K562 (cell line): ENCODE results near the gene PCNX4. TPM values are rescaled to one million over a fixed set of nuclear protein-coding genes. Genes with fewer than 3 reads are reported as not detected.

Experiments used
- ATF7 ChIP-seq: fragments of 450-650 bp; IDR thresholded peaks from 2 replicates; pipeline ENCODE4 v1.7.1; 2014; ENCODE audit warnings: mild to moderate bottlenecking, moderate library complexity
- CBFA2T2 ChIP-seq: fragments of 450-650 bp; conservative IDR thresholded peaks from 2 replicates; pipeline ENCODE4 v1.6.1; 2017; ENCODE audit warnings: mild to moderate bottlenecking
- CBX1 ChIP-seq: sonication (generic); IDR thresholded peaks from 2 replicates; pipeline ENCODE4 v1.6.1; 2016; ENCODE audit warnings: antibody characterized with exemption, low read depth, mild to moderate bottlenecking
- CBX2 ChIP-seq: fragments of 200-600 bp; sonication (generic); IDR thresholded peaks from one replicate; pipeline ENCODE4 v1.6.1; 2012; ENCODE audit warnings: mild to moderate bottlenecking, low read length, inconsistent platforms; ENCODE audit not compliant: insufficient read depth, poor library complexity, severe bottlenecking
- CEBPB ChIP-seq: fragments of 450-650 bp; IDR thresholded peaks from 2 replicates; pipeline ENCODE4 v1.6.1; 2016; ENCODE audit warnings: missing genetic modification characterization, missing compliant biosample characterization
- CHD2 ChIP-seq: IDR thresholded peaks from 2 replicates; pipeline ENCODE4 v1.6.1; 2011; ENCODE audit warnings: low read depth, low read length
- CREM ChIP-seq: IDR thresholded peaks from 2 replicates; pipeline ENCODE4 v1.6.1; 2014; ENCODE audit warnings: antibody characterized with exemption, low read depth
- ETV1 ChIP-seq: fragments of 450-650 bp; conservative IDR thresholded peaks from 2 replicates; pipeline ENCODE4 v1.6.1; 2016; ENCODE audit warnings: missing genetic modification characterization, control low read depth, low read depth, missing compliant biosample characterization
- KDM5B ChIP-seq: fragments of 200-600 bp; sonication (generic); IDR thresholded peaks from 2 replicates; pipeline ENCODE4 v1.6.1; 2012; ENCODE audit warnings: low read depth, mild to moderate bottlenecking, moderate library complexity, low read length, control low read depth, inconsistent platforms; ENCODE audit not compliant: insufficient replicate concordance
- RBFOX2 ChIP-seq: fragments of 200-400 bp; formaldehyde crosslinking; IDR thresholded peaks from 2 replicates; pipeline ENCODE4 v1.6.1; 2017; ENCODE audit warnings: low read depth, mild to moderate bottlenecking, low read length, moderate library complexity
- ZNF165 ChIP-seq: fragments of 250-450 bp; sonication (Bioruptor Pico); IDR thresholded peaks from 2 replicates; pipeline ENCODE4 v1.4.0; 2020; ENCODE audit warnings: borderline replicate concordance
- ZNF76 ChIP-seq: fragments of 250-450 bp; sonication (Bioruptor Pico); IDR thresholded peaks from 2 replicates; pipeline ENCODE4 v1.4.0; 2020; ENCODE audit warnings: mild to moderate bottlenecking, moderate library complexity, borderline replicate concordance
- polyA plus RNA-seq, 8 experiments: library from polyadenylated mRNA; depleted of rRNA in 4 of 8; stranded (reverse) in 5 of 8; unstranded in 3 of 8; fragments of >200 nt; fragmentation: Nextera tagmentation in 2 of 8; fragmentation: Illumina TruSeq in 1 of 8; extraction: Ambion mirVana in 2 of 8; extraction: Trizol in 1 of 8; gene quantifications; 2 replicates each; pipeline versions ENCODE4 v1.2.1 to v1.2.3, GENCODE V29; 2011 to 2014; ENCODE audit warnings: inconsistent platforms in 1 of 8, missing spikeins in 1 of 8
- total RNA-seq, 7 experiments: library from RNA; depleted of rRNA in 6 of 7; stranded (reverse); fragments of >200 nt in 6 of 7; fragmentation: Illumina TruSeq in 2 of 7; extraction: Trizol in 2 of 7; gene quantifications; 2 replicates each; pipeline versions ENCODE4 v1.2.1 to v1.2.3, GENCODE V29; 2011 to 2021; ENCODE audit warnings: low replicate concordance in 1 of 7
- TF ChIP-seq, protein P1 (sequence below), 2 experiments: fragments of 450-650 bp; formaldehyde crosslinking in 1 of 2; IDR thresholded peaks; 2 replicates each; pipeline versions ENCODE4 v1.4.0 to v1.6.1; 2014 to 2020; ENCODE audit warnings: mild to moderate bottlenecking in 2 of 2, borderline replicate concordance in 1 of 2, low read depth in 1 of 2
- TF ChIP-seq, protein P2 (sequence below): sonication (generic); formaldehyde crosslinking; IDR thresholded peaks from 2 replicates; pipeline ENCODE4 v1.9.0; 2022; ENCODE audit warnings: mild to moderate bottlenecking, missing genetic modification reagents
- TF ChIP-seq, protein P3 (sequence below), 2 experiments: fragments of 450-650 bp in 1 of 2; sonication (generic) in 1 of 2; formaldehyde crosslinking; conservative IDR thresholded peaks; 2 replicates each; pipeline versions ENCODE4 v1.4.0 to v1.8.1; 2020 to 2022; ENCODE audit warnings: mild to moderate bottlenecking in 1 of 2, missing genetic modification reagents in 1 of 2
- TF ChIP-seq, protein P4 (sequence below): fragments of 450-650 bp; formaldehyde crosslinking; IDR thresholded peaks from 2 replicates; pipeline ENCODE4 v1.4.0; 2020; ENCODE audit warnings: mild to moderate bottlenecking

Gene PCNX4
- total and polyA plus RNA-seq, 9 of the 15 experiments (the other 6 are each of a cell fraction or from before 2014, with no cell fraction given) = 10.0 to 41.2 (median 22.4) TPM

DNA sequence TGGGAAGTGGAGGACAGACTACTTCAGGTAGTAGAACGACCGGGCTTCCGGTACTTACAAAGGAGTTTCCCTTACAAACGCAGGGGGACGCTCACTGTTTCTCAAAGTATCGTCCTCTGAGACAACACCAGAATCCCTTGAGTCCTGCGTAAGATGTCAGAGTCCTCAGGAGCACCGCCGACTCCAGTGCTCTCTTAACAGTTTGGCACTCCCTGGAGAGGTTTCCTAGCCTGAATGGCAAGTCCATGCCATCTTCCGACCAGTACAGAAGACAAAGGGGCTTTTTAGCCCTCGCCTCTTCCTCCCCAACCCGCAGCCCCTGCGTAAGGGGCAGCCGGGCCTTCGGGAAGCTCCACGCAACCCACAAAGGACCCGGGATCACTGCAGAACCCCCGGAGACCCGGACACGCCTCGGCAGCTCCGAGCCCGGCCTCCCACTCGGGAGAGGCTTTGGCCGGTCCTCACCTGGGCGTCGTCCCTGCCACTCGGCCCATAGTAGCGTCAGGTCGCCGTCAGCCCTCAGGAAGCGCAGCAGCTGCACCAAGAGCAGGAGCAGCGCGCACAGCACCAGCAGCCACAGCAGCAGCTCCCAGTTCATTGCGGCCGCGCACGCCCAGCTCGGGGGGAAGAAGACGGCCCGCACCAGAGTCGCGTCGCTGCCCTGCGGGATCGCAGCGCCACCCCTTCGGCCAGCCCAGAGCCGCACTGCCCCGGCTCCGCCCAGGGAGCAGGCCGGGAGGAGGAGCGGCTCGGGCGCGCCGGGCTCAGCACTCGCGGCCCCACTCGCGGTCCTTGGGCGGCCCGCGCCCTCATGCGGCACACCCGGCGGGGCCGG, 73.2 kb downstream of the PCNX4 start, which contains the start of gene DHRS7 (continued):
- TF ChIP-seq, protein P1, sequence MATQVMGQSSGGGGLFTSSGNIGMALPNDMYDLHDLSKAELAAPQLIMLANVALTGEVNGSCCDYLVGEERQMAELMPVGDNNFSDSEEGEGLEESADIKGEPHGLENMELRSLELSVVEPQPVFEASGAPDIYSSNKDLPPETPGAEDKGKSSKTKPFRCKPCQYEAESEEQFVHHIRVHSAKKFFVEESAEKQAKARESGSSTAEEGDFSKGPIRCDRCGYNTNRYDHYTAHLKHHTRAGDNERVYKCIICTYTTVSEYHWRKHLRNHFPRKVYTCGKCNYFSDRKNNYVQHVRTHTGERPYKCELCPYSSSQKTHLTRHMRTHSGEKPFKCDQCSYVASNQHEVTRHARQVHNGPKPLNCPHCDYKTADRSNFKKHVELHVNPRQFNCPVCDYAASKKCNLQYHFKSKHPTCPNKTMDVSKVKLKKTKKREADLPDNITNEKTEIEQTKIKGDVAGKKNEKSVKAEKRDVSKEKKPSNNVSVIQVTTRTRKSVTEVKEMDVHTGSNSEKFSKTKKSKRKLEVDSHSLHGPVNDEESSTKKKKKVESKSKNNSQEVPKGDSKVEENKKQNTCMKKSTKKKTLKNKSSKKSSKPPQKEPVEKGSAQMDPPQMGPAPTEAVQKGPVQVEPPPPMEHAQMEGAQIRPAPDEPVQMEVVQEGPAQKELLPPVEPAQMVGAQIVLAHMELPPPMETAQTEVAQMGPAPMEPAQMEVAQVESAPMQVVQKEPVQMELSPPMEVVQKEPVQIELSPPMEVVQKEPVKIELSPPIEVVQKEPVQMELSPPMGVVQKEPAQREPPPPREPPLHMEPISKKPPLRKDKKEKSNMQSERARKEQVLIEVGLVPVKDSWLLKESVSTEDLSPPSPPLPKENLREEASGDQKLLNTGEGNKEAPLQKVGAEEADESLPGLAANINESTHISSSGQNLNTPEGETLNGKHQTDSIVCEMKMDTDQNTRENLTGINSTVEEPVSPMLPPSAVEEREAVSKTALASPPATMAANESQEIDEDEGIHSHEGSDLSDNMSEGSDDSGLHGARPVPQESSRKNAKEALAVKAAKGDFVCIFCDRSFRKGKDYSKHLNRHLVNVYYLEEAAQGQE (IDR thresholded peaks at IDR 0.05; ENCODE audit: borderline replicate concordance) = peak; percentile 66; the same call in 1 of the 2 replicates
- TF ChIP-seq, protein P1 (CRISPR knock-in tag; IDR thresholded peaks at IDR 0.05; ENCODE audit: low read depth) = no peak
- no peak for TF ChIP-seq CBX2
- TF ChIP-seq KDM5B = peak; percentile 64
- no peak for TF ChIP-seq CBFA2T2
- TF ChIP-seq RBFOX2 = peak; percentile 89
- no peak; the same call in 1 of the 2 replicates for TF ChIP-seq ETV1 (tag)
- no peak for TF ChIP-seq ZNF76 (CRISPR knock-in tag)
- peak; percentile 40; the same call in 1 of the 2 replicates for TF ChIP-seq CREM
- TF ChIP-seq, protein P2, sequence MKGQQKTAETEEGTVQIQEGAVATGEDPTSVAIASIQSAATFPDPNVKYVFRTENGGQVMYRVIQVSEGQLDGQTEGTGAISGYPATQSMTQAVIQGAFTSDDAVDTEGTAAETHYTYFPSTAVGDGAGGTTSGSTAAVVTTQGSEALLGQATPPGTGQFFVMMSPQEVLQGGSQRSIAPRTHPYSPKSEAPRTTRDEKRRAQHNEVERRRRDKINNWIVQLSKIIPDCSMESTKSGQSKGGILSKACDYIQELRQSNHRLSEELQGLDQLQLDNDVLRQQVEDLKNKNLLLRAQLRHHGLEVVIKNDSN (CRISPR knock-in tag) = no peak; the same call in 1 of the 2 replicates
- 0 out of 2 replicates have a peak, but pooled peaks have one; percentile 26 for TF ChIP-seq CEBPB (tag)
- no peak for TF ChIP-seq CHD2
- TF ChIP-seq, protein P3, sequence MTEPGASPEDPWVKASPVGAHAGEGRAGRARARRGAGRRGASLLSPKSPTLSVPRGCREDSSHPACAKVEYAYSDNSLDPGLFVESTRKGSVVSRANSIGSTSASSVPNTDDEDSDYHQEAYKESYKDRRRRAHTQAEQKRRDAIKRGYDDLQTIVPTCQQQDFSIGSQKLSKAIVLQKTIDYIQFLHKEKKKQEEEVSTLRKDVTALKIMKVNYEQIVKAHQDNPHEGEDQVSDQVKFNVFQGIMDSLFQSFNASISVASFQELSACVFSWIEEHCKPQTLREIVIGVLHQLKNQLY (CRISPR knock-in tag; conservative IDR thresholded peaks at IDR 0.05) = no peak
- TF ChIP-seq ZNF165 (CRISPR knock-in tag) = no peak
- TF ChIP-seq ATF7 = peak; percentile 27
- TF ChIP-seq CBX1 = no peak
- TF ChIP-seq, protein P4, sequence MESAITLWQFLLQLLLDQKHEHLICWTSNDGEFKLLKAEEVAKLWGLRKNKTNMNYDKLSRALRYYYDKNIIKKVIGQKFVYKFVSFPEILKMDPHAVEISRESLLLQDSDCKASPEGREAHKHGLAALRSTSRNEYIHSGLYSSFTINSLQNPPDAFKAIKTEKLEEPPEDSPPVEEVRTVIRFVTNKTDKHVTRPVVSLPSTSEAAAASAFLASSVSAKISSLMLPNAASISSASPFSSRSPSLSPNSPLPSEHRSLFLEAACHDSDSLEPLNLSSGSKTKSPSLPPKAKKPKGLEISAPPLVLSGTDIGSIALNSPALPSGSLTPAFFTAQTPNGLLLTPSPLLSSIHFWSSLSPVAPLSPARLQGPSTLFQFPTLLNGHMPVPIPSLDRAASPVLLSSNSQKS (CRISPR knock-in tag) = no peak
